Measurements from ENCODE around the gene ZNF362.

DNA sequence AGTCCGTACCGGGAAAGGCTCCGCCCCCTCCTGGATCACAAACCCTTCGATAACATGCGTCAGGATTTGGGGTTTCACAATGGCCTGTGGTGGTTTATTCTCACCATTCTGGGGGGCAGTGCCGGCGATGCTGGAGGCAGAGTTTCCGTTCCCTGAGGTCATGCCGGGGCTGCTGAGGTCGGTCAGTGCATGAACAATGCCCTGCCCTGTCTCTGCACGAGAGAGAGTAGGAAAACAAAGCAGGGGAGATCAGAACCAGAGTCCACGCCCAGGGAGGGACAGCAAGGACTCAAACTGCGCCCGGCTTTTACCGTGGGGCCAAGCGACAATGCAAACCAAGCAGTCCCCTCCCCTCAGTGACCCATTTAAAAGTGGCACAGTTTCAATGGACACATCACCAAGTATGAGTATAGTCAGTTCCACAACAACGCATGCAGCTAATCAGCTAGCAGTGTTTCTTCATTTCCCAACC, 77.8 kb downstream of the ZNF362 start:
- TF ChIP-seq ZNF274 (IDR thresholded peaks at IDR 0.05; ENCODE audit: low read depth, low read length) (no peak), SUZ12 (IDR thresholded peaks at IDR 0.05; ENCODE audit: extremely low read depth, insufficient read depth, insufficient read length) (no peak), YY1 (IDR thresholded peaks at IDR 0.05; ENCODE audit: insufficient read depth, insufficient read length) (no peak)

All from NT2/D1 (cell line).